Mucosa of descending colon (tissue), 3 donors: ENCODE measurements around the gene SLC9A3. TPM values are rescaled to one million over a fixed set of nuclear protein-coding genes. Genes with fewer than 3 reads are reported as not detected.
A peak's percentile ranks its signal among the peaks of the same experiment; 100 is the strongest.

Source experiments
- ATAC-seq: fragments of 200-7000 bp; cut with Tn5 transposase; one replicate; pipeline ENCODE4 v1.9.1; 2020; ENCODE audit warnings: mild to moderate bottlenecking, moderate library complexity
- DNase-seq, 3 donors: peaks; one replicate each; pipeline ENCODE4 v3.0.0-alpha.2; 2020
- H3K36me3 ChIP-seq: fragments of 200-600 bp; one replicate; pipeline ENCODE4 v1.8.0; 2021; ENCODE audit warnings: low read depth, mild to moderate bottlenecking
- H3K4me1 ChIP-seq: fragments of 200-600 bp; one replicate; pipeline ENCODE4 v1.8.0; 2021; ENCODE audit warnings: low read depth, mild to moderate bottlenecking
- H3K4me3 ChIP-seq: fragments of 200-600 bp; one replicate; pipeline ENCODE4 v1.8.0; 2021; ENCODE audit warnings: mild to moderate bottlenecking
- H3K9me3 ChIP-seq: fragments of 200-600 bp; one replicate; pipeline ENCODE4 v1.8.0; 2021; ENCODE audit warnings: mild to moderate bottlenecking
- CTCF ChIP-seq: fragments of 200-600 bp; IDR thresholded peaks from one replicate; pipeline ENCODE4 v1.8.0; 2022; ENCODE audit warnings: antibody characterized with exemption, mild to moderate bottlenecking
- intact Hi-C, 2 donors: fragments of 100-400 bp; cut with DNase I in 1 of 2; cut with micrococcal nuclease in 1 of 2; formaldehyde crosslinking; loops; one replicate each; pipeline versions ENCODE4 v1.11.0 to v1.11.1; 2022; cut with DNase I, micrococcal nuclease
- total RNA-seq, 3 donors: library from RNA; stranded (reverse); fragmentation: NEBNext Ultra II Directional in 2 of 3; extraction: Animal tissue kit (Norgen Biotek cat#: 25700) in 2 of 3; gene quantifications; one replicate each; pipeline versions ENCODE4 v1.2.1 to v1.2.4, GENCODE V29; 2021 to 2023
- donor health status: DM: no; HTN: no; CAD: no; lungs with moderate emphysema.
- donor health status: DM: no; HTN: no; CAD: no.
- donor health status: DM: no; HTN: yes; CAD: no.

Gene SLC9A3
- total RNA-seq, 3 donors from 2014 or later = 29.2 to 272 (median 77.7) TPM

GRCh38 chr5:447501-447900 lies 76.7 kb downstream of the SLC9A3 start:
- DNase-seq (peak in 2 of 3 donors; percentile 14 to 42), ATAC-seq (no peak)
- H3K9me3 ChIP-seq = peaks cover 6% of the 10 kb centered on the region
- no peak overlapping the region for H3K4me3 ChIP-seq
- H3K4me1 ChIP-seq = peaks cover 5% of the 10 kb centered on the region
- intact Hi-C loops = no loop called here
- H3K36me3 ChIP-seq = peaks cover 13% of the 10 kb centered on the region
- TF ChIP-seq CTCF = no peak

DNA sequence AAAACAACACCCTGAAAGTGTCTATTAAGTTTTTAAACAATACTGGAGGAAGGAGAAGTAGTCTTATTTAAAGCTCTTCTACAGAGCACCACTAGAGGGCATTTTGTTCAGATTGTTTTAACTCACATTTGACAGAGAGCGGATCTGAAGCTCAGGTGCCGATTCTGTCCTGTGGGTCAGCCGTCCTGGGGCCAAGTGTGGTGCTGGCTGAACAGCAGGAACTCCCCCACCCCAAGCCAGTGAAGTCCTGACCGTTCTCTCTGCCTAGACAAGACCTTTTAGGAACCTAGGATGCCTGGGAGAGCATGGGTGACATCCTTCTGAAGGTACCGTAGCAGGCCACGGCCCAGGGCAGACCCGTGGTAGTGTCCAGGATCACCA lies 77.4 kb downstream of the SLC9A3 start:
- DNase-seq (peak in 2 of 3 donors; percentile 19 to 41), ATAC-seq (no peak)
- Histone ChIP-seq H3K9me3 (peaks cover 2% of the 10 kb centered on the region), H3K36me3 (peaks cover 13% of the 10 kb centered on the region), H3K4me3 (no peak overlapping the region), H3K4me1 (peaks cover 10% of the 10 kb centered on the region)
- intact Hi-C loops = no loop called here
- TF ChIP-seq CTCF = peak; percentile 29

GRCh38 chr5:446066-446882 lies 78.0 kb downstream of the SLC9A3 start:
- H3K36me3 ChIP-seq = peaks cover 13% of the 10 kb centered on the region
- no peak overlapping the region for H3K4me3 ChIP-seq
- no peak for TF ChIP-seq CTCF
- peak in 1 of 3 donors; percentile 17 for DNase-seq
- no peak for ATAC-seq
- no peaks in the 10 kb centered on the region for H3K9me3 ChIP-seq
- peaks cover 10% of the 10 kb centered on the region for H3K4me1 ChIP-seq
- intact Hi-C loops = no loop called here

DNA sequence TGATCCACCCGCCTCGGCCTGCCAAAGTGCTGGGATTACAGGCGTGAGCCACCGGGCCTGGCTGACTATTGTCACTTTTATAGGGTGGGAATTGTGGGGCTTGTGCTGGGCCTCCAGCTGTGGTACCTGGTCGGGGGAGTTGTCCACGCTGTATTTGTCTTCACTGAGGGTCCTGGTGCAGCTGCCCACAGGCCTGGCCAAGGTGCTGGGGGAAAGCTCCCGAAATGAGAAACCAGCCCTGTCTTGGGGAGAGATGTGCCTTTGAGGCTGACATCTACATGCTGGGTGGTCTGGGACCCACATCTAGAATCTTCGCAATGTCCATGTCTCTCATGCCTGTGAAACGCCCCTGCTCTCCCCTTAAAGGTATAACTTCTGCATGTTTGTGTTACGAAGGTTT lies 78.7 kb downstream of the SLC9A3 start:
- TF ChIP-seq CTCF = no peak
- no peak for ATAC-seq
- no peaks in the 10 kb centered on the region for H3K9me3 ChIP-seq
- intact Hi-C loops = no loop called here
- peaks cover 10% of the 10 kb centered on the region for H3K4me1 ChIP-seq
- peaks cover 13% of the 10 kb centered on the region for H3K36me3 ChIP-seq
- no peak overlapping the region for H3K4me3 ChIP-seq
- DNase-seq = no peak

- Histone ChIP-seq H3K36me3 (peaks cover 13% of the 10 kb centered on the region), H3K4me3 (no peak overlapping the region), H3K4me1 (peaks cover 10% of the 10 kb centered on the region), H3K9me3 (no peaks in the 10 kb centered on the region)
- TF ChIP-seq CTCF = no peak
- peak in 1 of 3 donors; percentile 17 for DNase-seq
- intact Hi-C loops = no loop called here
- ATAC-seq = no peak
These were observed 80.0 kb downstream of the SLC9A3 start for GRCh38 chr5:444226-444625.
